GM12878 (cell line): ENCODE results near the gene SPIN1.

Experiments
- ATF3 ChIP-seq: IDR thresholded peaks from 2 replicates; pipeline ENCODE4 v1.6.1; 2011; ENCODE audit warnings: low read depth, mild to moderate bottlenecking, low read length, moderate library complexity, borderline replicate concordance; ENCODE audit errors: extremely low read depth
- CHD2 ChIP-seq: IDR thresholded peaks from 2 replicates; pipeline ENCODE4 v1.6.1; 2011; ENCODE audit warnings: low read depth, low read length, improper control_type of control experiment, borderline replicate concordance
- CTCF ChIP-seq, 3 experiments: IDR thresholded peaks in 2 of 3; conservative IDR thresholded peaks in 1 of 3; 2 replicates each; pipeline ENCODE4 v1.5.1; 2011; ENCODE audit warnings: low read depth in 3 of 3, low read length in 3 of 3, mild to moderate bottlenecking in 3 of 3, control low read depth in 2 of 3, moderate library complexity in 2 of 3, inconsistent platforms in 1 of 3, mixed read lengths in 1 of 3; ENCODE audit not compliant: control insufficient read depth in 2 of 3, insufficient read depth in 1 of 3; ENCODE audit errors: extremely low read depth in 1 of 3
- EP300 ChIP-seq, 2 experiments: fragments of 150-350 bp in 1 of 2; IDR thresholded peaks; 2 replicates each; pipeline ENCODE4 v1.6.1; 2011 to 2012; ENCODE audit warnings: low read depth in 2 of 2, low read length in 2 of 2, borderline replicate concordance in 1 of 2, improper control_type of control experiment in 1 of 2, inconsistent platforms in 1 of 2; ENCODE audit not compliant: control insufficient read depth in 1 of 2
- JUND ChIP-seq: IDR thresholded peaks from 2 replicates; pipeline ENCODE4 v1.6.1; 2012; ENCODE audit warnings: low read depth, mild to moderate bottlenecking, low read length, improper control_type of control experiment, moderate library complexity
- MAX ChIP-seq: IDR thresholded peaks from 2 replicates; pipeline ENCODE4 v1.6.1; 2012; ENCODE audit warnings: low read depth, low read length, improper control_type of control experiment
- NFYB ChIP-seq: IDR thresholded peaks from 2 replicates; pipeline ENCODE4 v1.6.1; 2011; ENCODE audit warnings: low read depth, mild to moderate bottlenecking, low read length, improper control_type of control experiment, moderate library complexity; ENCODE audit not compliant: insufficient read depth
- PKNOX1 ChIP-seq: fragments of 450-650 bp; IDR thresholded peaks from 2 replicates; pipeline ENCODE4 v1.6.1; 2016; ENCODE audit warnings: mild to moderate bottlenecking
- POLR2A ChIP-seq: IDR thresholded peaks from 2 replicates; pipeline ENCODE4 v1.6.1; 2011; ENCODE audit warnings: low read depth, mild to moderate bottlenecking, low read length
- TARDBP ChIP-seq: IDR thresholded peaks from 2 replicates; pipeline ENCODE4 v1.6.1; 2016; ENCODE audit warnings: borderline replicate concordance
- ZNF24 ChIP-seq: fragments of 450-650 bp; IDR thresholded peaks from 2 replicates; pipeline ENCODE4 v1.6.1; 2017; ENCODE audit warnings: antibody characterized with exemption, mild to moderate bottlenecking

- no peak for TF ChIP-seq NFYB
- TF ChIP-seq EP300 (IDR thresholded peaks at IDR 0.05; ENCODE audit: borderline replicate concordance in 1 of 2, control insufficient read depth in 1 of 2, low read depth in 2 of 2, low read length in 2 of 2), result no peak
- no peak for TF ChIP-seq MAX
- TF ChIP-seq CHD2, result no peak
- no peak for TF ChIP-seq ATF3
- no peak for TF ChIP-seq PKNOX1
- no peak for TF ChIP-seq TARDBP
- TF ChIP-seq POLR2A, result no peak
- no peak for TF ChIP-seq CTCF (IDR thresholded peaks at IDR 0.05 in 2 of 3, conservative IDR thresholded peaks at IDR 0.05 in 1 of 3; ENCODE audit: control insufficient read depth in 2 of 3, extremely low read depth in 1 of 3, insufficient read depth in 1 of 3, low read depth in 3 of 3, low read length in 3 of 3)
- no peak for TF ChIP-seq JUND
- no peak for TF ChIP-seq ZNF24
These were observed 114.3 kb downstream of the SPIN1 start for GRCh38 chr9:88502552-88503034.
